GM23338 (cell line): ENCODE results near the gene XIRP2. TPM values are rescaled to one million over a fixed set of nuclear protein-coding genes. Genes with fewer than 3 reads are reported as not detected.

ENCODE experiments used
- ATAC-seq: fragments of 200-7000 bp; cut with Tn5 transposase; 3 replicates; pipeline ENCODE4 v1.9.1; 2020
- DNase-seq: peaks from one replicate; pipeline ENCODE4 v3.0.0-alpha.2; 2015; ENCODE audit warnings: low spot score
- H2AFZ ChIP-seq: fragments of 200-600 bp; sonication (generic); 2 replicates; pipeline ENCODE4 v1.8.0; 2016; ENCODE audit warnings: antibody characterized with exemption, mild to moderate bottlenecking, moderate library complexity
- H3F3A ChIP-seq: fragments of 200-600 bp; sonication (generic); replicated peaks from 2 replicates; pipeline ENCODE4 v1.8.0; 2017; ENCODE audit warnings: antibody characterized with exemption, mixed run types, low read depth
- H3K27ac ChIP-seq: fragments of 200-600 bp; sonication (generic); 2 replicates; pipeline ENCODE4 v1.6.1; 2016; ENCODE audit warnings: low read depth
- H3K27me3 ChIP-seq: fragments of 200-600 bp; sonication (generic); 2 replicates; pipeline ENCODE4 v1.8.0; 2016; ENCODE audit warnings: mild to moderate bottlenecking, mixed run types, moderate library complexity; ENCODE audit not compliant: insufficient read depth
- H3K36me3 ChIP-seq: fragments of 200-600 bp; sonication (generic); 2 replicates; pipeline ENCODE4 v1.8.0; 2016; ENCODE audit warnings: mild to moderate bottlenecking; ENCODE audit not compliant: insufficient read depth
- H3K4me1 ChIP-seq: fragments of 200-600 bp; sonication (generic); 2 replicates; pipeline ENCODE4 v1.8.0; 2016; ENCODE audit warnings: mild to moderate bottlenecking, moderate library complexity; ENCODE audit not compliant: insufficient read depth
- H3K4me2 ChIP-seq: fragments of 200-600 bp; sonication (generic); 2 replicates; pipeline ENCODE4 v1.7.1; 2017; ENCODE audit warnings: mixed run types
- H3K4me3 ChIP-seq: fragments of 200-600 bp; sonication (generic); 2 replicates; pipeline ENCODE4 v1.6.1; 2016; ENCODE audit warnings: mixed run types
- H3K79me2 ChIP-seq: fragments of 200-600 bp; sonication (generic); replicated peaks from 2 replicates; pipeline ENCODE4 v1.8.0; 2017; ENCODE audit warnings: mild to moderate bottlenecking; ENCODE audit not compliant: insufficient read depth
- H3K9me2 ChIP-seq: fragments of 200-600 bp; sonication (generic); 2 replicates; pipeline ENCODE4 v1.8.0; 2017; ENCODE audit not compliant: insufficient read depth
- H4K20me1 ChIP-seq: fragments of 200-600 bp; sonication (generic); replicated peaks from 2 replicates; pipeline ENCODE4 v1.8.0; 2017; ENCODE audit warnings: mild to moderate bottlenecking; ENCODE audit not compliant: insufficient read depth
- H3K27ac Mint-ChIP-seq: 2 replicates; pipeline ENCODE4 v1.8.0; 2020; ENCODE audit warnings: inconsistent platforms, mild to moderate bottlenecking, moderate library complexity, mixed read lengths
- H3K27me3 Mint-ChIP-seq: 3 replicates; pipeline ENCODE4 v1.8.0; 2022; ENCODE audit warnings: low read depth, mild to moderate bottlenecking, moderate library complexity, mixed read lengths, inconsistent platforms; ENCODE audit not compliant: insufficient read depth, poor library complexity
- H3K36me3 Mint-ChIP-seq: 3 replicates; pipeline ENCODE4 v1.8.0; 2021; ENCODE audit warnings: low read depth, mild to moderate bottlenecking, inconsistent platforms, moderate library complexity, mixed read lengths
- H3K4me1 Mint-ChIP-seq: 3 replicates; pipeline ENCODE4 v1.8.0; 2020; ENCODE audit warnings: mild to moderate bottlenecking, inconsistent platforms, mixed read lengths
- H3K4me3 Mint-ChIP-seq: 3 replicates; pipeline ENCODE4 v1.8.0; 2021; ENCODE audit warnings: moderate library complexity, mild to moderate bottlenecking, inconsistent platforms, mixed read lengths
- H3K9me3 Mint-ChIP-seq: 3 replicates; pipeline ENCODE4 v1.8.0; 2020; ENCODE audit warnings: moderate library complexity, mild to moderate bottlenecking, inconsistent platforms, mixed read lengths
- CREB1 ChIP-seq: fragments of 250-450 bp; sonication (Bioruptor Pico); IDR thresholded peaks from 2 replicates; pipeline ENCODE4 v1.5.0; 2020; ENCODE audit warnings: low read depth, mild to moderate bottlenecking, moderate library complexity
- EZH2 ChIP-seq: fragments of 200-600 bp; sonication (generic); IDR thresholded peaks from one replicate; pipeline ENCODE4 v1.8.0; 2017; ENCODE audit warnings: antibody characterized with exemption, mild to moderate bottlenecking, low read depth; ENCODE audit not compliant: unreplicated experiment
- EZH2phosphoT487 ChIP-seq: fragments of 200-600 bp; sonication (generic); IDR thresholded peaks from one replicate; pipeline ENCODE4 v1.8.1; 2018; ENCODE audit warnings: antibody characterized with exemption; ENCODE audit not compliant: unreplicated experiment
- JUNB ChIP-seq: IDR thresholded peaks from one replicate; pipeline ENCODE4 v1.6.1; 2016; ENCODE audit warnings: antibody characterized with exemption; ENCODE audit not compliant: unreplicated experiment
- NANOG ChIP-seq: IDR thresholded peaks from 2 replicates; pipeline ENCODE4 v1.6.1; 2016; ENCODE audit warnings: antibody characterized with exemption, borderline replicate concordance
- POLR2AphosphoS5 ChIP-seq: IDR thresholded peaks from 2 replicates; pipeline ENCODE4 v1.6.1; 2016; ENCODE audit warnings: antibody characterized with exemption, low read depth
- STAT1 ChIP-seq: IDR thresholded peaks from one replicate; pipeline ENCODE4 v1.6.1; 2016; ENCODE audit warnings: antibody characterized with exemption; ENCODE audit not compliant: unreplicated experiment
- ZNF114 ChIP-seq: fragments of 250-450 bp; sonication (Bioruptor Pico); IDR thresholded peaks from 2 replicates; pipeline ENCODE4 v1.5.0; 2020; ENCODE audit warnings: mild to moderate bottlenecking, moderate library complexity
- ZNF331 ChIP-seq: fragments of 250-450 bp; sonication (Bioruptor Pico); IDR thresholded peaks from 2 replicates; pipeline ENCODE4 v1.5.0; 2020; ENCODE audit warnings: low read depth, mild to moderate bottlenecking, moderate library complexity
- polyA plus RNA-seq: library from polyadenylated mRNA; unstranded; fragments of >200 nt; fragmentation: Nextera tagmentation; extraction: Ambion mirVana; gene quantifications from 2 replicates; pipeline ENCODE4 v1.2.1, GENCODE V29; 2016
- total RNA-seq: library from RNA; depleted of rRNA; stranded (reverse); fragments of >200 nt; shearing (Covaris generic); gene quantifications from 2 replicates; pipeline ENCODE4 v1.2.3, GENCODE V29; 2014
- TF ChIP-seq, protein P1 (sequence below): IDR thresholded peaks from 2 replicates; pipeline ENCODE4 v1.6.1; 2016; ENCODE audit warnings: antibody characterized with exemption
- TF ChIP-seq, protein P2 (sequence below): IDR thresholded peaks from one replicate; pipeline ENCODE4 v1.6.1; 2018; ENCODE audit warnings: antibody characterized with exemption; ENCODE audit not compliant: unreplicated experiment
- TF ChIP-seq, protein P3 (sequence below): fragments of 250-450 bp; sonication (Bioruptor Pico); IDR thresholded peaks from 2 replicates; pipeline ENCODE4 v1.5.0; 2020; ENCODE audit warnings: mild to moderate bottlenecking, moderate library complexity
- TF ChIP-seq, protein P4 (sequence below), 2 experiments: fragments of 200-600 bp in 1 of 2; sonication (generic) in 1 of 2; conservative IDR thresholded peaks; 2 replicates each; pipeline versions ENCODE4 v1.5.1 to v1.6.1; 2016 to 2017; ENCODE audit warnings: antibody characterized with exemption in 2 of 2, low read depth in 2 of 2, mild to moderate bottlenecking in 2 of 2, moderate library complexity in 1 of 2

Gene XIRP2
- total and polyA plus RNA-seq, 2 experiments from 2014 or later: 0.17 to 0.31 TPM

DNA sequence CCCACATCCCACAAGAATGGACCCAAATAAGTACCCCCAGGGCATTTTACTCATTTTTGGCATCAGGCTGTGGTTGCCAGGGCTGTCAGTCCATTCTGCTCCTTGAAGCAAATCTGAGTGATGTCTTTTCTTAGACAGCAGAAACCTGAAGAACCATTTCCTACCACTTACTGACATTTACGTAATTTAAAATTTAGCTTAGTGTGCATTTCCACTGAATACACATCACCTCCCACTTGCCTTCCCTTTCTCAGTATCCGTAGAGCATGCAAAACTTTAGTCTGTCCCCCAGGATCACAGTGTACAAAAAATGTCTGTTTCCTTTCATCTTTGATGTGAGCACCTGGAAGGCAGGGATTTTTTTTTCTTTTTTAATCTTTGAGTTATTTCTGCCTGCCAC is 130.3 kb downstream of the XIRP2 start:
- Histone ChIP-seq H3K4me2 (no peak overlapping the region), H3F3A (no peaks in the 10 kb centered on the region), H3K4me1 (no peaks in the 10 kb centered on the region), H2AFZ (no peak overlapping the region), H3K4me3 (no peak overlapping the region), H3K9me2 (no peaks in the 10 kb centered on the region), H3K27ac (no peak overlapping the region), H3K36me3 (no peaks in the 10 kb centered on the region), H3K27me3 (no peaks in the 10 kb centered on the region), H4K20me1 (no peaks in the 10 kb centered on the region), H3K79me2 (no peaks in the 10 kb centered on the region)
- TF ChIP-seq ZNF331 (no peak), POLR2AphosphoS5 (no peak), EZH2phosphoT487 (no peak), CREB1 (CRISPR knock-in tag) (no peak), STAT1 (no peak), NANOG (no peak), EZH2 (no peak), ZNF114 (CRISPR knock-in tag) (no peak), JUNB (no peak)
- TF ChIP-seq, protein P1, sequence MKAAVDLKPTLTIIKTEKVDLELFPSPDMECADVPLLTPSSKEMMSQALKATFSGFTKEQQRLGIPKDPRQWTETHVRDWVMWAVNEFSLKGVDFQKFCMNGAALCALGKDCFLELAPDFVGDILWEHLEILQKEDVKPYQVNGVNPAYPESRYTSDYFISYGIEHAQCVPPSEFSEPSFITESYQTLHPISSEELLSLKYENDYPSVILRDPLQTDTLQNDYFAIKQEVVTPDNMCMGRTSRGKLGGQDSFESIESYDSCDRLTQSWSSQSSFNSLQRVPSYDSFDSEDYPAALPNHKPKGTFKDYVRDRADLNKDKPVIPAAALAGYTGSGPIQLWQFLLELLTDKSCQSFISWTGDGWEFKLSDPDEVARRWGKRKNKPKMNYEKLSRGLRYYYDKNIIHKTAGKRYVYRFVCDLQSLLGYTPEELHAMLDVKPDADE: no peak
- TF ChIP-seq, protein P2, sequence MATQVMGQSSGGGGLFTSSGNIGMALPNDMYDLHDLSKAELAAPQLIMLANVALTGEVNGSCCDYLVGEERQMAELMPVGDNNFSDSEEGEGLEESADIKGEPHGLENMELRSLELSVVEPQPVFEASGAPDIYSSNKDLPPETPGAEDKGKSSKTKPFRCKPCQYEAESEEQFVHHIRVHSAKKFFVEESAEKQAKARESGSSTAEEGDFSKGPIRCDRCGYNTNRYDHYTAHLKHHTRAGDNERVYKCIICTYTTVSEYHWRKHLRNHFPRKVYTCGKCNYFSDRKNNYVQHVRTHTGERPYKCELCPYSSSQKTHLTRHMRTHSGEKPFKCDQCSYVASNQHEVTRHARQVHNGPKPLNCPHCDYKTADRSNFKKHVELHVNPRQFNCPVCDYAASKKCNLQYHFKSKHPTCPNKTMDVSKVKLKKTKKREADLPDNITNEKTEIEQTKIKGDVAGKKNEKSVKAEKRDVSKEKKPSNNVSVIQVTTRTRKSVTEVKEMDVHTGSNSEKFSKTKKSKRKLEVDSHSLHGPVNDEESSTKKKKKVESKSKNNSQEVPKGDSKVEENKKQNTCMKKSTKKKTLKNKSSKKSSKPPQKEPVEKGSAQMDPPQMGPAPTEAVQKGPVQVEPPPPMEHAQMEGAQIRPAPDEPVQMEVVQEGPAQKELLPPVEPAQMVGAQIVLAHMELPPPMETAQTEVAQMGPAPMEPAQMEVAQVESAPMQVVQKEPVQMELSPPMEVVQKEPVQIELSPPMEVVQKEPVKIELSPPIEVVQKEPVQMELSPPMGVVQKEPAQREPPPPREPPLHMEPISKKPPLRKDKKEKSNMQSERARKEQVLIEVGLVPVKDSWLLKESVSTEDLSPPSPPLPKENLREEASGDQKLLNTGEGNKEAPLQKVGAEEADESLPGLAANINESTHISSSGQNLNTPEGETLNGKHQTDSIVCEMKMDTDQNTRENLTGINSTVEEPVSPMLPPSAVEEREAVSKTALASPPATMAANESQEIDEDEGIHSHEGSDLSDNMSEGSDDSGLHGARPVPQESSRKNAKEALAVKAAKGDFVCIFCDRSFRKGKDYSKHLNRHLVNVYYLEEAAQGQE: no peak
- TF ChIP-seq, protein P3, sequence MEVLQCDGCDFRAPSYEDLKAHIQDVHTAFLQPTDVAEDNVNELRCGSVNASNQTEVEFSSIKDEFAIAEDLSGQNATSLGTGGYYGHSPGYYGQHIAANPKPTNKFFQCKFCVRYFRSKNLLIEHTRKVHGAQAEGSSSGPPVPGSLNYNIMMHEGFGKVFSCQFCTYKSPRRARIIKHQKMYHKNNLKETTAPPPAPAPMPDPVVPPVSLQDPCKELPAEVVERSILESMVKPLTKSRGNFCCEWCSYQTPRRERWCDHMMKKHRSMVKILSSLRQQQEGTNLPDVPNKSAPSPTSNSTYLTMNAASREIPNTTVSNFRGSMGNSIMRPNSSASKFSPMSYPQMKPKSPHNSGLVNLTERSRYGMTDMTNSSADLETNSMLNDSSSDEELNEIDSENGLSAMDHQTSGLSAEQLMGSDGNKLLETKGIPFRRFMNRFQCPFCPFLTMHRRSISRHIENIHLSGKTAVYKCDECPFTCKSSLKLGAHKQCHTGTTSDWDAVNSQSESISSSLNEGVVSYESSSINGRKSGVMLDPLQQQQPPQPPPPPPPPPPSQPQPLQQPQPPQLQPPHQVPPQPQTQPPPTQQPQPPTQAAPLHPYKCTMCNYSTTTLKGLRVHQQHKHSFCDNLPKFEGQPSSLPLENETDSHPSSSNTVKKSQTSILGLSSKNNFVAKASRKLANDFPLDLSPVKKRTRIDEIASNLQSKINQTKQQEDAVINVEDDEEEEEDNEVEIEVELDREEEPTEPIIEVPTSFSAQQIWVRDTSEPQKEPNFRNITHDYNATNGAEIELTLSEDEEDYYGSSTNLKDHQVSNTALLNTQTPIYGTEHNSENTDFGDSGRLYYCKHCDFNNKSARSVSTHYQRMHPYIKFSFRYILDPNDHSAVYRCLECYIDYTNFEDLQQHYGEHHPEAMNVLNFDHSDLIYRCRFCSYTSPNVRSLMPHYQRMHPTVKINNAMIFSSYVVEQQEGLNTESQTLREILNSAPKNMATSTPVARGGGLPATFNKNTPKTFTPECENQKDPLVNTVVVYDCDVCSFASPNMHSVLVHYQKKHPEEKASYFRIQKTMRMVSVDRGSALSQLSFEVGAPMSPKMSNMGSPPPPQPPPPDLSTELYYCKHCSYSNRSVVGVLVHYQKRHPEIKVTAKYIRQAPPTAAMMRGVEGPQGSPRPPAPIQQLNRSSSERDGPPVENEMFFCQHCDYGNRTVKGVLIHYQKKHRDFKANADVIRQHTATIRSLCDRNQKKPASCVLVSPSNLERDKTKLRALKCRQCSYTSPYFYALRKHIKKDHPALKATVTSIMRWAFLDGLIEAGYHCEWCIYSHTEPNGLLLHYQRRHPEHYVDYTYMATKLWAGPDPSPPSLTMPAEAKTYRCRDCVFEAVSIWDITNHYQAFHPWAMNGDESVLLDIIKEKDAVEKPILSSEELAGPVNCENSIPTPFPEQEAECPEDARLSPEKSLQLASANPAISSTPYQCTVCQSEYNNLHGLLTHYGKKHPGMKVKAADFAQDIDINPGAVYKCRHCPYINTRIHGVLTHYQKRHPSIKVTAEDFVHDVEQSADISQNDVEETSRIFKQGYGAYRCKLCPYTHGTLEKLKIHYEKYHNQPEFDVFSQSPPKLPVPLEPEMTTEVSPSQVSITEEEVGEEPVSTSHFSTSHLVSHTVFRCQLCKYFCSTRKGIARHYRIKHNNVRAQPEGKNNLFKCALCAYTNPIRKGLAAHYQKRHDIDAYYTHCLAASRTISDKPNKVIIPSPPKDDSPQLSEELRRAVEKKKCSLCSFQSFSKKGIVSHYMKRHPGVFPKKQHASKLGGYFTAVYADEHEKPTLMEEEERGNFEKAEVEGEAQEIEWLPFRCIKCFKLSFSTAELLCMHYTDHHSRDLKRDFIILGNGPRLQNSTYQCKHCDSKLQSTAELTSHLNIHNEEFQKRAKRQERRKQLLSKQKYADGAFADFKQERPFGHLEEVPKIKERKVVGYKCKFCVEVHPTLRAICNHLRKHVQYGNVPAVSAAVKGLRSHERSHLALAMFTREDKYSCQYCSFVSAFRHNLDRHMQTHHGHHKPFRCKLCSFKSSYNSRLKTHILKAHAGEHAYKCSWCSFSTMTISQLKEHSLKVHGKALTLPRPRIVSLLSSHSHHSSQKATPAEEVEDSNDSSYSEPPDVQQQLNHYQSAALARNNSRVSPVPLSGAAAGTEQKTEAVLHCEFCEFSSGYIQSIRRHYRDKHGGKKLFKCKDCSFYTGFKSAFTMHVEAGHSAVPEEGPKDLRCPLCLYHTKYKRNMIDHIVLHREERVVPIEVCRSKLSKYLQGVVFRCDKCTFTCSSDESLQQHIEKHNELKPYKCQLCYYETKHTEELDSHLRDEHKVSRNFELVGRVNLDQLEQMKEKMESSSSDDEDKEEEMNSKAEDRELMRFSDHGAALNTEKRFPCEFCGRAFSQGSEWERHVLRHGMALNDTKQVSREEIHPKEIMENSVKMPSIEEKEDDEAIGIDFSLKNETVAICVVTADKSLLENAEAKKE: no peak
- TF ChIP-seq, protein P4, sequence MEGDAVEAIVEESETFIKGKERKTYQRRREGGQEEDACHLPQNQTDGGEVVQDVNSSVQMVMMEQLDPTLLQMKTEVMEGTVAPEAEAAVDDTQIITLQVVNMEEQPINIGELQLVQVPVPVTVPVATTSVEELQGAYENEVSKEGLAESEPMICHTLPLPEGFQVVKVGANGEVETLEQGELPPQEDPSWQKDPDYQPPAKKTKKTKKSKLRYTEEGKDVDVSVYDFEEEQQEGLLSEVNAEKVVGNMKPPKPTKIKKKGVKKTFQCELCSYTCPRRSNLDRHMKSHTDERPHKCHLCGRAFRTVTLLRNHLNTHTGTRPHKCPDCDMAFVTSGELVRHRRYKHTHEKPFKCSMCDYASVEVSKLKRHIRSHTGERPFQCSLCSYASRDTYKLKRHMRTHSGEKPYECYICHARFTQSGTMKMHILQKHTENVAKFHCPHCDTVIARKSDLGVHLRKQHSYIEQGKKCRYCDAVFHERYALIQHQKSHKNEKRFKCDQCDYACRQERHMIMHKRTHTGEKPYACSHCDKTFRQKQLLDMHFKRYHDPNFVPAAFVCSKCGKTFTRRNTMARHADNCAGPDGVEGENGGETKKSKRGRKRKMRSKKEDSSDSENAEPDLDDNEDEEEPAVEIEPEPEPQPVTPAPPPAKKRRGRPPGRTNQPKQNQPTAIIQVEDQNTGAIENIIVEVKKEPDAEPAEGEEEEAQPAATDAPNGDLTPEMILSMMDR (conservative IDR thresholded peaks at IDR 0.05; ENCODE audit: low read depth in 2 of 2): no peak
- Mint-ChIP-seq H3K4me3 (no peak overlapping the region), H3K4me1 (no peaks in the 10 kb centered on the region), H3K27ac (no peak overlapping the region), H3K27me3 (no peaks in the 10 kb centered on the region), H3K9me3 (no peaks in the 10 kb centered on the region), H3K36me3 (no peaks in the 10 kb centered on the region)
- ATAC-seq (no peak), DNase-seq (no peak)
